ENCODE measurements around the gene CALML5.

DNA sequence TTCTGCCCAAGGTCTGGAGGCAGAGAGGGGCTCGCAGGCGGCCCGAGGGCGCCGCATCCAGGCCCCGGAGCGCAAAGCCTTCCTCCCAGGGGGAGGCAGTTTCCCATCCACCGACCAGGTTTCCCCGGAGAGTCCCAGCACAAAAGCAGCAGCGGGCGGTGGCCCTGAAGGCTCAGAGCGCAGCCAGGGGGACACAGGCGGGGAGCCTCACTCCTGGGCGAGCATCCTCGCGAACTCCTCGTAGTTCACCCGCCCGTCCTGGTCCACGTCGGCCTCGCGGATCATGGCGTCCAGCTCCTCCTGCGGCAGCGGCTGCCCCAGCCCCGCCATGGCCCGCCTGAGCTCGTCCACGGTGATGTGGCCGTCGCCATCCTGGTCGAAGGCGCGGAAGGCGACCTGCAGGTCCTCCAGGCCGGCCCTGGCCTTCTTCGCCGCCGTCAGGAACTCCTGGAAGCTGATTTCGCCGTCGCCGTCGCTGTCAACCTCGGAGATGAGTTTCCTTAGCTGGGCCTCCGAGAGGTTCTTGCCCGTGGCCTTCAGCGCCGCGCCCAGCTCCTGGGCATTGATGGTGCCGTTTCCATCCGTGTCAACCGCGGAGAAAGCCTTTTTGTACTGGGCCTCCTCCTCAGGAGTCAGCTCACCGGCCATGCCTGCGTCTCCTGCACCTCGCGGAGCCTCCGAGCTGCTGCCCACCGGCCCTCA, 428 bp downstream of the CALML5 start:
- TF ChIP-seq, protein P1, sequence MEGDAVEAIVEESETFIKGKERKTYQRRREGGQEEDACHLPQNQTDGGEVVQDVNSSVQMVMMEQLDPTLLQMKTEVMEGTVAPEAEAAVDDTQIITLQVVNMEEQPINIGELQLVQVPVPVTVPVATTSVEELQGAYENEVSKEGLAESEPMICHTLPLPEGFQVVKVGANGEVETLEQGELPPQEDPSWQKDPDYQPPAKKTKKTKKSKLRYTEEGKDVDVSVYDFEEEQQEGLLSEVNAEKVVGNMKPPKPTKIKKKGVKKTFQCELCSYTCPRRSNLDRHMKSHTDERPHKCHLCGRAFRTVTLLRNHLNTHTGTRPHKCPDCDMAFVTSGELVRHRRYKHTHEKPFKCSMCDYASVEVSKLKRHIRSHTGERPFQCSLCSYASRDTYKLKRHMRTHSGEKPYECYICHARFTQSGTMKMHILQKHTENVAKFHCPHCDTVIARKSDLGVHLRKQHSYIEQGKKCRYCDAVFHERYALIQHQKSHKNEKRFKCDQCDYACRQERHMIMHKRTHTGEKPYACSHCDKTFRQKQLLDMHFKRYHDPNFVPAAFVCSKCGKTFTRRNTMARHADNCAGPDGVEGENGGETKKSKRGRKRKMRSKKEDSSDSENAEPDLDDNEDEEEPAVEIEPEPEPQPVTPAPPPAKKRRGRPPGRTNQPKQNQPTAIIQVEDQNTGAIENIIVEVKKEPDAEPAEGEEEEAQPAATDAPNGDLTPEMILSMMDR (IDR thresholded peaks at IDR 0.05; ENCODE audit: borderline replicate concordance, extremely low read depth, low read length, poor library complexity, severe bottlenecking): no peak
- no peak for TF ChIP-seq EZH2 (IDR thresholded peaks at IDR 0.05; ENCODE audit: borderline replicate concordance, low read depth, low read length, severe bottlenecking)

All from DND-41 (cell line).